ENCODE data around the gene SLC1A5.

SLC1A5 gene

GRCh38 chr19:46745030-46745429 lies 43.4 kb downstream of the SLC1A5 start:
- no peak for DNase-seq (ENCODE audit: extremely low read depth in 1 of 2, low read depth in 1 of 2)

GRCh38 chr19:46744005-46744691 lies 44.2 kb downstream of the SLC1A5 start:
- DNase-seq (ENCODE audit: extremely low read depth in 1 of 2, low read depth in 1 of 2), result no peak

DNA sequence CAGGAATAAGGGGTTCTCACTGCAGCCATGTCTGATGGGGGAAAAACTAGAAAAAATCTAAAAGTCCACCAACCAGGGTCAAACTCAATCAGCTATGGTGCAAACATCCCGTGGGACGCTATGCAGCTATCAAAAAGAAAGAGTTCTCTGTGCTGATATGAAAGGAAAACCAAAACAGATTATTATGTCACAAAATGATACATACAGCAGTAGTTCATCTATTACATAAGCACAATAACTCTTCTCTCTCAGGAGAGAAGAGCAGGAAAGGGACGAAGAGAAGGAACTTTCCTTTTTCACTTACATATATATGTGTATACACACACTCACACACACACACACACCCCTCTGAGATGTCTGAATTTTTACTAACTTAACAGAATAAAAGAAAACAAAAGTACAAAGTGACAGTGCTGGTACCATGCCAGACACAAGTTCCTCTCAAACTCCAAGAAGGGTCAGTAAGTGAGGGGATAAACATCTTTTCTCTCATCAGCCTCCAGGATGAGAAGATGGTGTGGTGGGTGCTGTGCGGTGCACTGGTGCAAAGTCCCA lies 45.4 kb downstream of the SLC1A5 start:
- DNase-seq (ENCODE audit: extremely low read depth in 1 of 2, low read depth in 1 of 2), result no peak

DNA sequence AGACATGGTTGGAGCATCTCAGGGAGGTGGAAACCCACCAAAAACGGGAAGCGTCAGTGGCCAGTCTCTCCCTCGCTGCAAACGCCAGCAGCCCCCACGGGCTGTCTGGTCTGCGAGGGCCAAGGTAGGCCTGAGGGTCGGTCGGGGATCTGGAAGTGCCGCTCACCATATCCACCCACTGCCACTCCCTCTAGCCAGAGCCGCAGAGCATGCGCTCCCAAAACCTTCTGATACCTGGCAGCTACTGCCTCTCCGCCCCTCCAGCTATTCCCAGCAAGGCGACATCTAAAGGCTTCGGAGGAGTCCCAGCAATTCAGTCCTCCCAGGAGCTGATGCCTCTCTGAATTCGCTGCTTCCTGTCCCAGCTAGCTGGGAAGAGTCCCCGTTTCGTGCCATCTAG lies 46.9 kb downstream of the SLC1A5 start:
- DNase-seq (ENCODE audit: extremely low read depth in 1 of 2, low read depth in 1 of 2), result no peak

DNA sequence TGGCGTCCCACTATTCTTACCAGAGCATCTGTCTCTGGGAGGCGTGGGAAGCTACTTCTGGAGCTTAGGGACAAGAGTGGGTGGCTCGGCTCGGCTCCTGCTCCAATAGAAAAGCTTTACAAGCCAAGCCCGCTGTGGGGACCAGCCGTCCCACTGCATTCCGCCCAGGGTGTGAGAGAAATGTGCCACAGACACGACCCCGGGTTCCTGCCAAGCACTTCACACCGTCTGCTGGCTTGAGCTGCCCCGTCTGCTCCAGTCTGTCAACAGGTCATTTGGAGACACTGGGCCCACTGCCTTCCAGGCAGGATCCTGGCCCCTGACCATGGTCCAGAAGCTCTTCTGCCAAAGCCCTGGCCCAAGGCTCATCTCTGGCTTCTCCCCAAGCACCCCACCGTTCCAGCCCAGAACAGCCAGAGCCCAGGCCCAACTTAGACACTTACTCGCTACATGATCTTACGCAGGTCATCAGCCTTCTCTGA lies 49.1 kb downstream of the SLC1A5 start:
- no peak for DNase-seq (ENCODE audit: extremely low read depth in 1 of 2, low read depth in 1 of 2)

GRCh38 chr19:46737761-46738171 lies 50.6 kb downstream of the SLC1A5 start:
- DNase-seq (ENCODE audit: extremely low read depth in 1 of 2, low read depth in 1 of 2), result no peak

DNA sequence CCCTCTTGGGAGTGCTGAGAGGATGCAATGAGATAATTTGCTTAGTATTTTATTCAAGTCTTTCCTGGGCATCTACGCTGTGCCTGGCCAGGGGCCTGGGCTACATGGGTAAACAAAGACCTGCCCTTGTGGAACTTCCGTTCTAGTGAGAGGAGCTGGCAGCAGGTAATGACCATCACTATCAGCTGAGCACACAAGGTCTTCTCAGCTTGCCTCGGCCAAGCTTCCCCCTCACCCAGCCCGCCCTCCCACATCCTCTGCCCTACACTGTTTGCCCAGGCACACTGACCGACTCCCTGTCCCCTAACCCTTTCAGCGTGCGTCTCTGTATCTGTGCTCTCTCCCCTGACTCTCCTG lies 51.1 kb downstream of the SLC1A5 start:
- DNase-seq (ENCODE audit: extremely low read depth in 1 of 2, low read depth in 1 of 2), result no peak

GRCh38 chr19:46736531-46737297 lies 51.7 kb downstream of the SLC1A5 start:
- DNase-seq (ENCODE audit: extremely low read depth in 1 of 2, low read depth in 1 of 2), result no peak

- DNase-seq (ENCODE audit: extremely low read depth in 1 of 2, low read depth in 1 of 2), result no peak
Measured at GRCh38 chr19:46733690-46734292, 54.6 kb downstream of the SLC1A5 start.

DNA sequence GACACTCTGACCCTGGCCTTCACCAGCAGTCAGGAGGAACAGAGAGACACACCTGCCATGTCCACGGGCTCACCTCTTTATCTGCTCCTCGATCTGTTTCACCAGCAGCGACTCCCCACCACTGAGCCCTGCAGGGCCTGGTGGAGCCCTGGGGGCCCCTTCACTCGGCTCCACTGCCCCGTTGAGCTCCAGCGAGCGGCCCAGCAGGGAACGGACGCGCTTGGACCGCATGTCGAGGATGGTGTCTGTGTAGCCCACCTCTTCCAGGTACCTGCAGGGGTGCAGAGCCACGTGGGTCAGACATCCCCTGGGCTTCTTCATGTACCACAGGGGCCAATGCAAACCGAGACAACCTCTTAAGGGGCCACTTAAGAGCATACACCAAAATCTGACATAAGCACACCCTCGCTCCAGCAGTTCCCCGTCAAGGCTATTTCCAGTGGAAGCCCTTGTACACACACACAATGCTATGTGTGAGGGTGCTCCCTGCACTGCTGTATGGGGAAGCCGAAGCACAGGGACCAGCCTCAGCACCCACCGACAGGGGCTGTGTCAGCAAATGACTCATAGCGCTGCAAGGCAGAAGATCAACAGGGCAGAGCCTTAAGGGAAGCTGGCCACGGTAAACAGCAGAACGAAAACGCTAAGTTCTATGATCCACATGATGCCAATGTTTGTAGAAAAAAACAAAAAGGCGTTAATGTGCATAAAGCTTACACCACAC lies 55.3 kb downstream of the SLC1A5 start:
- DNase-seq (ENCODE audit: extremely low read depth in 1 of 2, low read depth in 1 of 2), result no peak

GRCh38 chr19:46732172-46732938 lies 56.0 kb downstream of the SLC1A5 start:
- no peak for DNase-seq (ENCODE audit: extremely low read depth in 1 of 2, low read depth in 1 of 2)

DNA sequence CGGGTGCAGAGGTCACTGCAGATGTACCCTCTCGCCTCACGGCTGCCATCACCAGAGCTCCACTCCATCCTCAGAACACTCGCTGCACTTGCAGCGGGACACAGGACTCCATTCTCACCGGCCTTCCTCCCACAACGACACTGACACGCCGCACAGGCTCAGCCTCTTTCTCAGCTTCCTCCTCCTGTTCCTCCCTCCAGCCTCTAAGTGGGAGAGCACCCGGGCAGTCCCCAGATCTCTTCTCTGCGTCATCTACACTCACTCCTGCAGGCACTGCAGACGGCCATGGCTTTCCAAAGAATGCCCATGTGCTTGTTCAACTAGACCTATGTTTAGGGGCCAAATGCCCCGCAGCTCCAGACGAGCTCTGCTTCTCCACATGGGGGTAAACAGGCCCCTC lies 56.8 kb downstream of the SLC1A5 start:
- no peak for DNase-seq (ENCODE audit: extremely low read depth in 1 of 2, low read depth in 1 of 2)

DNA sequence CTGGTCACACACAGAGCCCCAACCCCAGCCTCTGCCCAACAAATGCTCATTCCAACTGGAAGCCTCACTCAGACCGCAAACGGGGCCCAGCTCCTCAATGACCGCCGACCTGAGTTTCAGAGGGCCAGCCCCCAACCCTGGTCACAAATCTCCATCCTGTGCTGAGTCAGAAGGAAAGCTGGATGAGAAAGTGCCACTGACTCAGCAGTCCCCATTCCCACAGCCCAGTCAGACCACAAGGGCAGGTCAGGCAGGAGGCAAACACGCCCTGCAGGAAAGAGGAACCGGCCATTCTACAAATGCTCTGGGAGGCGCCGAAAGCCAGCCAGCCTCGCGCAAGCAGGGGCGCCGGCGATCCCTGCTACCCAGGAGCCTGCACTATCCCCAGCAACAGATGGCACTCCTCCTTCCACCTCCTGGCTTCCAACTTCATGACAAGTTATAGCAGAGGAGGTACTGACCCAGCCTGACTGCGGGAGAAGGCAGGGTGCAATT lies 57.3 kb downstream of the SLC1A5 start:
- no peak for DNase-seq (ENCODE audit: extremely low read depth in 1 of 2, low read depth in 1 of 2)

GRCh38 chr19:46730595-46730994 lies 57.8 kb downstream of the SLC1A5 start:
- DNase-seq (ENCODE audit: extremely low read depth in 1 of 2, low read depth in 1 of 2), result no peak

GRCh38 chr19:46730187-46730586 lies 58.2 kb downstream of the SLC1A5 start:
- DNase-seq (ENCODE audit: extremely low read depth in 1 of 2, low read depth in 1 of 2), result no peak

GRCh38 chr19:46729696-46730095 lies 58.7 kb downstream of the SLC1A5 start:
- no peak for DNase-seq (ENCODE audit: extremely low read depth in 1 of 2, low read depth in 1 of 2)

- peak; percentile 51 to 54 for DNase-seq (ENCODE audit: extremely low read depth in 1 of 2, low read depth in 1 of 2)
Measured at GRCh38 chr19:46728693-46729339, 59.6 kb downstream of the SLC1A5 start.

- DNase-seq (ENCODE audit: extremely low read depth in 1 of 2, low read depth in 1 of 2), result no peak
Measured at GRCh38 chr19:46728208-46728607, 60.2 kb downstream of the SLC1A5 start.

- DNase-seq (ENCODE audit: extremely low read depth in 1 of 2, low read depth in 1 of 2), result no peak
Measured at GRCh38 chr19:46727757-46728156, 60.6 kb downstream of the SLC1A5 start.

Measured in stimulated activated CD8-positive, alpha-beta memory T cell treated with anti-CD3 and anti-CD28 coated beads, Interleukin-7, amount 100 ng/mL, for 48 hours (primary cell).